Neuron (in vitro differentiated cells): ENCODE results near the gene UBE2K.
"Not testable (repeated sequence)": the region's sequence is repeated elsewhere in the genome, so short reads cannot be mapped to it uniquely, and the experiment has no call there.

ENCODE experiments used
- H2AFZ ChIP-seq: one replicate; pipeline ENCODE4 v1.6.1; 2013; ENCODE audit warnings: low read depth, mild to moderate bottlenecking, inconsistent platforms, low read length, moderate library complexity
- H3K27me3 ChIP-seq: one replicate; pipeline ENCODE4 v1.6.1; 2013; ENCODE audit warnings: low read length; ENCODE audit not compliant: insufficient read depth
- H3K36me3 ChIP-seq: one replicate; pipeline ENCODE4 v1.6.1; 2013; ENCODE audit warnings: low read length; ENCODE audit not compliant: insufficient read depth
- H3K4me1 ChIP-seq: one replicate; pipeline ENCODE4 v1.6.1; 2013; ENCODE audit warnings: low read length; ENCODE audit not compliant: insufficient read depth
- H3K4me3 ChIP-seq: 2 replicates; pipeline ENCODE4 v1.5.1; 2013; ENCODE audit warnings: mild to moderate bottlenecking, low read length, moderate library complexity
- H3K9me3 ChIP-seq: one replicate; pipeline ENCODE4 v1.6.1; 2013; ENCODE audit warnings: low read length

UBE2K gene

DNA sequence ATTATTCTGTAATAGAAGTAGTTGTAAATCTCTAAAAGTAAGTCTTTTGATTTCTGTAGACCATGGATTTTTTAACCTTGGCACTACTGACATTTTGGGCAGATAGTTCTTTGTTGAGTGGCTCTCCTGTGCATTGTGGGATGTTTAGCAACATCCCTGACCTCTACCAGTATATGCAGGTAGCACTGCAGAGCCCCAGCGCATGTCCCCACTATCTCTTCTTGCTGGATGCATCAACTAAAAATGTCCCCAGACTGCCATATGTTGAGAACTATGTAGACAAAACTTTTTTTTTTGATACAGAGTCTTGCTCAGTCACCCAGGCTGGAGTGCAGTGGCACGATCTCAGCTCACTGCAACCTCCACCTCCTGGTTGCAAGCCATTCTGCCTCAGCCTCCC lies 4.8 kb downstream of the UBE2K start:
- Histone ChIP-seq H3K27me3 (no peaks in the 10 kb centered on the region), H3K4me3 (no peak overlapping the region), H3K4me1 (peaks cover 18% of the 10 kb centered on the region), H3K9me3 (peaks cover 4% of the 10 kb centered on the region), H3K36me3 (peaks cover 11% of the 10 kb centered on the region), H2AFZ (no peak overlapping the region)

DNA sequence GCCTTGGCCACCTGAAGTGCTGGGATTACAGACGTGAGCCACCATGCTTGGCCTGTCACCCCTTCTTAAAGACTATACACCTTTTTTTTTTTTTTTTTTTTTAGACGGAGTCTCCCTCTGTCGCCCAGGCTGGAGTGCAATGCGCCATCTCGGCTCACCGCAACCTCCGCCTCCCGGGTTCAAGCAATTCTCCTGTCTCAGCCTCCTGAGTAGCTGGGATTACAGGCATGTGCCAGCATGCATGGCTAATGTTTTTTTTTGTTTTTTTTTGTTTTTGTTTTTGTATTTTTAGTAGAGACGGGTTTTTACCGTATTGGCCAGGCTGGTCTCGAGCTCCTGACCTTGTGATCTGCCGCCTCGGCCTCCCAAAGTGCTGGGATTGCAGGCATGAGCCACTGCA lies 6.9 kb downstream of the UBE2K start:
- H3K9me3 ChIP-seq, H3K4me3 ChIP-seq, H2AFZ ChIP-seq, H3K27me3 ChIP-seq: not testable (repeated sequence)
- Histone ChIP-seq H3K4me1 (peaks cover 12% of the 10 kb centered on the region), H3K36me3 (peaks cover 11% of the 10 kb centered on the region)

DNA sequence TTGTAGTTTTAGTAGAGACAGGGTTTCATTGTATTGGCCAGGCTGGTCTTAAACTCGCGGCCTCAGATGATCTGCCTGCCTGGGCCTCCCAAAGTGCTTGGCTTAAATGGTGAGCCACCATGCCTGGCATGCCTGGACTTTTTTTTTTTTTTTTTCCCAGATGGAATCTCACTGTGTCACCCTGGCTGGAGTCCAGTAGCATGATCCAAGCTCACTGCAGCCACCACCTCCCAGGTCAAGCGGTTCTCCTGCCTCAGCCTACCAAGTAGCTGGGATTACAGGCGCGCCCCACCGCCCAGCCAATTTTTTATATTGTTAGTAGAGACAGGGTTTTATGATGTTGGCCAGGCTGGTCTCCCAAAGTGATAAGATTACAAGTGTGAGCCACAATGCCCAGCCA lies 8.4 kb downstream of the UBE2K start:
- Histone ChIP-seq H2AFZ (no peak overlapping the region), H3K36me3 (peaks cover 11% of the 10 kb centered on the region), H3K4me3 (no peak overlapping the region), H3K9me3 (peaks cover 4% of the 10 kb centered on the region), H3K4me1 (no peaks in the 10 kb centered on the region), H3K27me3 (no peaks in the 10 kb centered on the region)

DNA sequence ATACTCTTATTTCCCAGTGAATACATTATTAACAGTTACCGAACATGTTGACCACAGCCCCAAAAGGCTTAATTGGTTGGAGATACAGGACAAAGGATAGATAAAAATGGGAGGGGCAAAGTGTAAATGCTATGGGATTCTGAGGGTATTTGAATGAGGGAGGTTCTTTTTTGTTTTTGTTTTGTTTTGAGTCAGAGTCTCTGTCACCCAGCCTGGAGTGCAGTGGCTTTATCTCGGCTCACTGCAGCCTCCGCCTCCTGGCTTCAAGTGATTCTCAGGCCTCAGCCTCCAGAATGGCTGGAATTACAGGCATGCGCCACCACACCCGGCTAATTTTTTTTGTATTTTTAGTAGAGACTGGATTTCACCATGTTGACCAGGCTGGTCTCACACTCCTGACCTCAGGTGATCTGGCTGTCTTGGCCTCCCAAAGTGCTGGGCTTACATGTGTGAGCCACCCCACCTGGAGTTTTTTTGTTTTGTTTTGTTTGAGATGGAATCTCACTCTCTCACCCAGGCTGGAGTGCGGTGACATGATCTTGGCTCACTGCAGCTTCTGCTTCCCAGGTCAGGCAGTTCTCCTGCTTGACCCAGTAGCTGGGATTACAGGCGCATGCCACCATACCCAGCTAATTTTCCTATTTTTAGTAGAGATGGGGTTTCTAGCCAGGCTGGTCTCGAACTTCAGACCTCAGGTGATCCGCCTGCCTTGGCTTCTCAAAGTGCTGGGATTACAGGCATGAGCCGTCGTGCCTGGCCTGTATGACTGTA lies 9.0 kb downstream of the UBE2K start:
- H3K36me3 ChIP-seq, result peaks cover 11% of the 10 kb centered on the region

DNA sequence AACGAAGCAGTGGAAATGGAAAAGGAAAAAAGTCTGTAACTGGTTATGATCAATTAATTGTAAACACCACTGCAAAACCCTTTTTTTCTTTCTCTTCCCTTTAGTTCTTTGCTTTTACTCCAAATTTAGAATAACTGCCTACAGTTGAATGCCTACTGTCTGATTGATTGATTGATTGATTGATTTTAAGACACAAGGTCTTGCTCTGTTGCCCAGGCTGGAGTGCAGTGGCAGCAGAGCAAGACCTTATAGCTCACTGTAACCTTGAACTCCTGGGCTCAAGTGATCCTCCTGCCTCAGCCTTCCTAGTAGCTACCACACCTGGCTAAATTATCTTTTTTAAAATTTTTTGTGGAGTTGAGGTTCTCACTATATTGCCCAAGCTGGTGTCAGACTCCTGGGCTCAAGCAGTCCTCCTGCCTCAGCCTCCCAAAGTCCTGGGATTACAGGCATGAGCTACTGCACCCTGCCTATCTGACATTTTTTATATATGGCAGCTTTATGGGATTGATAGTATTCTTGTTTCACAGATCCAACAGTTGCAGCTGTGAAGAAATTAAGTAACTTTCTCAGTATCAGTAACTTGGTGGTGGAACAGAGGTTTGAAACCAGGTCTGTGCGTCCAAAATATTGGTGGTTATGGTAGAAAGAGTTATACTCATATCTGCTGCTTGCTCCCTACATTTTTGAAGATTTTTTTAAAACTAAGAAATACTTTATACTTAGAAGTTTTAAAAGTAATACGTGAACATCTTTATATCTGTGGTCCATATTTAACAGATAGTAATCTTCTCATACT lies 12.4 kb downstream of the UBE2K start:
- Histone ChIP-seq H3K27me3 (no peaks in the 10 kb centered on the region), H3K9me3 (peaks cover 3% of the 10 kb centered on the region), H3K4me1 (no peaks in the 10 kb centered on the region), H3K4me3 (no peak overlapping the region), H3K36me3 (peaks cover 2% of the 10 kb centered on the region), H2AFZ (no peak overlapping the region)

More for the DNA sequence above, 9.0 kb downstream of the UBE2K start:
- no peaks in the 10 kb centered on the region for H3K27me3 ChIP-seq
- no peaks in the 10 kb centered on the region for H3K4me1 ChIP-seq
- peaks cover 4% of the 10 kb centered on the region for H3K9me3 ChIP-seq
- H3K4me3 ChIP-seq, result no peak overlapping the region
- H2AFZ ChIP-seq, result no peak overlapping the region

DNA sequence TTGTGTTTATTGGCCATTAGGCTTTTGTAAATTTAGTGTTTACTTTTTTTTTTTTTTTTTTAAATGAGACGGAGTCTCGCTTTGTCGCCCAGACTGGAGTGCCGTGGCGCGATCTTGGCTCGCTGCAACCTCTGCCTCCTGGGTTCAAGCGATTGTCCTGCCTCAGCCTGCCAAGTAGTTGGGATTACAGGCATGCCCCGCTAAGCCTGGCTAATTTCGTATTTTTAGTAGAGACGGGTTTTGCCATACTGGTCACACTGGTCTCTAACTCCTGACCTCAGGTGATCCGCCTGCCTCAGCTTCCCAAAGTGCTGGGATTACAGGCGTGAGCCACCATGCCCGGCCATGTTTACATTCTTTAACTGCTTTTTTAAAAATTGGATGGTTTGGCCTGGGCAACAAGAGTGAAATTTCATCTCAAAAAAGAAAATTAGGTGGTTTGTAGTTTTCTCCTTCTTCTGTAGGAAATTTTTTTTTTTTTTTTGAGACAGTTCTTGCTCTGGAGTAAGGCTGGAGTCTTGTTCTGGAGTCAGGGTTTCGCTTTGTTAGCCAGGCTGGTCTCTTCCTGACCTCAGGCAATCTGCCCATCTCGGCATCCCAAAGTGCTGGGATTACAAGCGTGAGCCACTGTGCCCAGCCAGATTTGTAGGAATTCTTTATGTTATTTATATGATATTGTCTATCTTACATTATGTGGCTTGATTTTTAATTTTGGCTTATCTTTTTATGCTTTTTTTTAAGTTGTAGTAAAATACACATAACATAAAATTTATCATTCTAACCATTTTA lies 15.1 kb downstream of the UBE2K start:
- Histone ChIP-seq H3K4me1 (no peaks in the 10 kb centered on the region), H3K36me3 (peaks cover 4% of the 10 kb centered on the region), H3K4me3 (no peak overlapping the region), H2AFZ (no peak overlapping the region), H3K9me3 (no peaks in the 10 kb centered on the region), H3K27me3 (no peaks in the 10 kb centered on the region)

DNA sequence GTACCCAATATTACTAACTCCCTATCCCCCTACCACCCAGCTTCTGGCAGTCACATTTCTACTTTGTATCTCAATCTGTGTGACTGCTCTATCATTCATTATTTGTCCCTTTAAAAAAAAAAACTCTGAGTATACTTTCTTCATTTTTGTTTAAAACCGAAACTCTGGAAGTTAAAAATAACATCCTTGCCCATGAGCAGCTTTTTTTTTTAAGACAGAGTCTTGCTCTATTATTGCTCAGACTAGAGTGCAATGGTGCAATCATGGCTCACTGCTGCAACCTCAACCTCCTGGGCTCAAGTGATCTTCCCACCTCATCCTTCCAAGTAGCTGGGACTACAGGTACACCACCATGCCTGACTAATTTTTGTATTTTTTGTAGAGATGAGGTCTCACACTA lies 15.8 kb downstream of the UBE2K start:
- Histone ChIP-seq H3K4me3 (no peak overlapping the region), H3K4me1 (no peaks in the 10 kb centered on the region), H3K36me3 (peaks cover 4% of the 10 kb centered on the region), H2AFZ (no peak overlapping the region), H3K9me3 (no peaks in the 10 kb centered on the region), H3K27me3 (no peaks in the 10 kb centered on the region)

DNA sequence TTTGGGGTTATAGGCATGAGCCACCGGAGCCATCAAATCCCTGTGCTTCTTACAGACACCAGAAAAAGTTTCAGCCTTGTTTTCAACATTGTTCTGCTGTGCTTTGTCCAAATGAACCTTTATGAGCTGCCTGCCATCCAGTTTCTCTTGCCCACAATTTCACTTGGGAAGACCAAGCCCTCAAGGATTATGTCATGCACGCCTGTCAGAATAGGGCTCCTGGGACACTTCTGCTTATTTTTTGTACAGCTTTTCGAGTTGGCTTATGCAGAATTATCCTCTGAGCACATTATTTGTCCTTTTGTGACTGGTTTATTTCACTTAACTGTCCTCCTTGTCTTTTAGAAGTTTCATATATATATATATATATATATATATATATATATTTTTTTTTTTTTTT lies 16.2 kb downstream of the UBE2K start:
- H3K9me3 ChIP-seq, result no peaks in the 10 kb centered on the region
- no peaks in the 10 kb centered on the region for H3K27me3 ChIP-seq
- no peaks in the 10 kb centered on the region for H3K4me1 ChIP-seq
- H3K4me3 ChIP-seq, result no peak overlapping the region
- H3K36me3 ChIP-seq, result peaks cover 4% of the 10 kb centered on the region
- no peak overlapping the region for H2AFZ ChIP-seq

DNA sequence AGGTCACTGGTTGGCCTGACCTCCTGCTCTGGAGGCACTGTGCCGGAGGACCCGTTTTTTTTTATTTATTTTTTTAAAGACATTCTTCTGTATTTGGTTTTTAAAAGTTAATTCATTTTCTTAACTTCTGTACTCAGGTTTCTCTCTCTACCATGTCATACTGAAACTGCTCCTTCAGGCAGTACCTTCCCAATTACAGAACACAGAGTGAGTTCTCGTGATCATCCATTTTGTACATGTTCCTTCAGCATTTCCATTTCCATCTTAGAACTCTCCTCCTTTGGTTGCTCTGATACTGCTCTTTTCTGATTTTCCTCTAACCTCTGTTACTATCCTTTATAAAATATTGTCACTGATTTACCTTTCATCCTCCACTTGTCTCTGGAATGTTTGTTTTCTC lies 17.9 kb downstream of the UBE2K start:
- H2AFZ ChIP-seq, result no peak overlapping the region
- peaks cover 4% of the 10 kb centered on the region for H3K36me3 ChIP-seq
- no peak overlapping the region for H3K4me3 ChIP-seq
- H3K27me3 ChIP-seq, result no peaks in the 10 kb centered on the region
- no peaks in the 10 kb centered on the region for H3K9me3 ChIP-seq
- no peaks in the 10 kb centered on the region for H3K4me1 ChIP-seq

DNA sequence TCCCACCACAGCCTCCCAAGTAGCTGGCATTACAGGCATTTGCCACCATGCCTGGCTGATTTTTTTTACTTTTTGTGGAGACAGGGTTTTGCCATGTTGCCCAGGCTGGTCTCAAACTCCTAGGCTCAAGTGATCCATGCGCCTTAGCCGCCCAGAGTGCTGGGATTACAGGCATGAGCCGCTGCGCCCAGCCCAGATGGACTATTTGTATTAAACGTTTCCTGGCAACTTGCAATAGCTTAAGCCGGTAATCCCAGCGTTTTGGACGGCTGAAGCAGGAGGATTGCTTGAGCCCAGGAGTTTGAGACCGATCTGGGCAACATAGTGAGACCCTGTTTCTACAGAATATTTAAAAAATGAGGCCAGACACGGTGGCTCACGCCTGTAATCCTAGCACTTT lies 18.4 kb downstream of the UBE2K start:
- no peaks in the 10 kb centered on the region for H3K4me1 ChIP-seq
- H3K4me3 ChIP-seq, result no peak overlapping the region
- no peak overlapping the region for H2AFZ ChIP-seq
- H3K36me3 ChIP-seq, result peaks cover 4% of the 10 kb centered on the region
- H3K9me3 ChIP-seq, result no peaks in the 10 kb centered on the region
- no peaks in the 10 kb centered on the region for H3K27me3 ChIP-seq

DNA sequence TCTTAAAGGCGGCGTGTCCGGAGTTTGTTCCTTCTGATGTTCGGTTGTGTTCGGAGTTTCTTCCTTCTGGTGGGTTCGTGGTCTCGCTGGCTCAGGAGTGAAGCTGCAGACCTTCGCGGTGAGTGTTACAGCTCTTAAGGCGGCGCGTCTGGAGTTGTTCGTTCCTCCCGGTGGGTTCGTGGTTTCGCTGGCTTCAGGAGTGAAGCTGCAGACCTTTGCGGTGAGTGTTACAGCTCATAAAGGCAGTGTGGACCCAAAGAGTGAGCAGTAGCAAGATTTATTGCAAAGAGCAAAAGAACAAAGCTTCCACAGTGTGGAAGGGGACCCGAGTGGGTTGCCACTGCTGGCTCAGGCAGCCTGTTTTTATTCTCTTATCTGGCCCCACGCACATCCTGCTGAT lies 19.8 kb downstream of the UBE2K start:
- H3K9me3 ChIP-seq, H3K36me3 ChIP-seq, H2AFZ ChIP-seq, H3K4me1 ChIP-seq, H3K4me3 ChIP-seq, H3K27me3 ChIP-seq: not testable (repeated sequence)

DNA sequence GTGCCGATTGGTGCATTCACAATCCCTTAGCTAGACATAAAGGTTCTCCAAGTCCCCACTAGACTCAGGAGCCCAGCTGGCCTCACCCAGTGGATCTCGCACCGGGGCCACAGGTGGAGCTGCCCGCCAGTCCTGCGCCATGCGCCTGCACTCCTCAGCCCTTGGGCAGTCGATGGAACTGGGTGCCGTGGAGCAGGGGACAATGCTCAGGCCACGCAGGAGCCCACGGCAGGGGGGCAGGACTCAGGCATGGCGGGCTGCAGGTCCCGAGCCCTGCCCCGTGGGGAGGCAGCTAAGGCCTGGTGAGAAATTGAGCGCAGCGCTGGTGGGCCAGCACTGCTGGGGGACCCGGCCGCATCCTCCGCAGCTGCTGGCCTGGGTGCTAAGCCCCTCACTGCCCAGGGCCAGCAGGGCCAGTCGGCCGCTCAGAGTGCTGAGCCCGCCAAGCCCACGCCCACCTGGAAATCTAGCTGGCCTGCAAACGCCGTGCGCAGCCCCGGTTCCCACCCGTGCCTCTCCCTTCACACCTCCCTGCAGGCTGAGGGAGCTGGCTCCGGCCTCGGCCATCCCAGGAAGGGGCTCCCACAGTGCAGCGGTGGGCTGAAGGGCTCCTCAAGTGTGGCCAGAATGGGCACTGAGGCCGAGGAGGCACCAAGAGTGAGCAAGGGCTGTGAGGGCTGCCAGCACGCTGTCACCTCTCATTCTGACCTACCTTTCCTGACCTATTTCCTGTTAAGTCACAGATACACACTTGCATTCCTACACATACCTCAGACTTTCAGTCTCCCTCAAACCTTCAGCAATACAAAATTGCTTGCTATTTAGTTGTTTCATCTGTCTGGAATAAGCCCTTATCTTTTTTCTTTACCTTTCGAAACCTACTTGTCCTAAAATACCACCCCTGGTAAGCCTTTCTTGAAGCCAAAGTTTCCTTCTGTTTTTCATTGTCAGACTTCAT lies 20.7 kb downstream of the UBE2K start:
- H3K27me3 ChIP-seq, result no peaks in the 10 kb centered on the region
- H3K36me3 ChIP-seq, result peaks cover 11% of the 10 kb centered on the region
- H3K9me3 ChIP-seq, result no peaks in the 10 kb centered on the region
- H3K4me3 ChIP-seq, result no peak overlapping the region
- no peaks in the 10 kb centered on the region for H3K4me1 ChIP-seq
- H2AFZ ChIP-seq, result no peak overlapping the region
